GM19099 (cell line): ENCODE measurements around the gene GOLGA6L10.
"Not testable (repeated sequence)": the region's sequence is repeated elsewhere in the genome, so short reads cannot be mapped to it uniquely, and the experiment has no call there.

ENCODE experiments used
- POLR2A ChIP-seq: IDR thresholded peaks from 3 replicates; pipeline ENCODE4 v1.6.1; 2011; ENCODE audit warnings: low read depth; ENCODE audit not compliant: insufficient read length; ENCODE audit errors: extremely low read depth

The GOLGA6L10 gene

GRCh38 chr15:82349375-82349774 is at the start of gene GOLGA6L10:
TSS of gene GOLGA6L10 (minus strand) at chr15:82349475. CDS start at chr15:82349375, 100 bp downstream.
- TF ChIP-seq POLR2A, result not testable (repeated sequence)

GRCh38 chr15:82398785-82399184 is 49.5 kb upstream of the GOLGA6L10 start:
- TF ChIP-seq POLR2A, result no peak

GRCh38 chr15:82397817-82398216 is 48.5 kb upstream of the GOLGA6L10 start:
- TF ChIP-seq POLR2A, result no peak

GRCh38 chr15:82393671-82394070 is 44.4 kb upstream of the GOLGA6L10 start:
- TF ChIP-seq POLR2A, result no peak

- TF ChIP-seq POLR2A, result no peak
Measured at GRCh38 chr15:82371656-82372055, 22.4 kb upstream of the GOLGA6L10 start.

- no peak for TF ChIP-seq POLR2A
Measured at GRCh38 chr15:82317091-82317489, 32.2 kb downstream of the GOLGA6L10 start.

GRCh38 chr15:82315519-82316246 is 33.6 kb downstream of the GOLGA6L10 start:
- TF ChIP-seq POLR2A, result no peak

GRCh38 chr15:82314769-82315518 is 34.3 kb downstream of the GOLGA6L10 start:
- no peak for TF ChIP-seq POLR2A

GRCh38 chr15:82313446-82313845 is 35.8 kb downstream of the GOLGA6L10 start:
- TF ChIP-seq POLR2A, result no peak

- no peak for TF ChIP-seq POLR2A
Measured at GRCh38 chr15:82312586-82313349, 36.5 kb downstream of the GOLGA6L10 start.

- no peak for TF ChIP-seq POLR2A
Measured at GRCh38 chr15:82309802-82310201, 39.5 kb downstream of the GOLGA6L10 start.

GRCh38 chr15:82307714-82308081 is 41.6 kb downstream of the GOLGA6L10 start:
- TF ChIP-seq POLR2A, result no peak

- TF ChIP-seq POLR2A, result no peak
Measured at GRCh38 chr15:82306791-82307713, 42.2 kb downstream of the GOLGA6L10 start.

- TF ChIP-seq POLR2A, result no peak
Measured at GRCh38 chr15:82305621-82306048, 43.6 kb downstream of the GOLGA6L10 start.

GRCh38 chr15:82304778-82305090 is 44.5 kb downstream of the GOLGA6L10 start:
- no peak for TF ChIP-seq POLR2A
